Epithelial cell of esophagus (primary cell): ENCODE measurements around the gene SLC17A1.

Experiments used
- DNase-seq: peaks from one replicate; pipeline ENCODE4 v3.0.0; 2010; ENCODE audit warnings: low read depth
- H3K4me3 ChIP-seq: 2 replicates; pipeline ENCODE4 v1.5.1; 2011; ENCODE audit warnings: mild to moderate bottlenecking, low read length, control low read depth
- CTCF ChIP-seq: IDR thresholded peaks from 2 replicates; pipeline ENCODE4 v1.5.1; 2011; ENCODE audit warnings: low read depth, mild to moderate bottlenecking, low read length, control low read depth, inconsistent platforms; ENCODE audit not compliant: insufficient read depth; ENCODE audit errors: missing control alignments

The SLC17A1 gene

GRCh38 chr6:25745836-25746235, 86.0 kb downstream of the SLC17A1 start:
- no peak for DNase-seq
- H3K4me3 ChIP-seq, result no peak overlapping the region
- no peak for TF ChIP-seq CTCF

- TF ChIP-seq CTCF, result no peak
- DNase-seq, result no peak
- no peak overlapping the region for H3K4me3 ChIP-seq
These were observed 88.0 kb downstream of the SLC17A1 start for GRCh38 chr6:25743868-25744267.

GRCh38 chr6:25735261-25735660, 96.6 kb downstream of the SLC17A1 start:
- TF ChIP-seq CTCF, result no peak
- DNase-seq, result no peak
- H3K4me3 ChIP-seq, result no peak overlapping the region
